Large intestine (tissue), 3 donors: ENCODE measurements around the gene KHDRBS2. TPM values are rescaled to one million over a fixed set of nuclear protein-coding genes. Genes with fewer than 3 reads are reported as not detected.

ENCODE experiments used
- DNase-seq, 2 donors: peaks; one replicate each; pipeline versions ENCODE4 v3.0.0 to v3.0.0-alpha.2; 2013
- H3K27ac ChIP-seq: one replicate; pipeline ENCODE4 v1.5.1; 2013; ENCODE audit warnings: low read length
- H3K27me3 ChIP-seq: 2 replicates; pipeline ENCODE4 v1.6.1; 2013; ENCODE audit warnings: low read length; ENCODE audit not compliant: control insufficient read depth, insufficient read depth
- H3K36me3 ChIP-seq: 2 replicates; pipeline ENCODE4 v1.6.1; 2013; ENCODE audit warnings: low read length; ENCODE audit not compliant: control insufficient read depth, insufficient read depth
- H3K4me1 ChIP-seq: one replicate; pipeline ENCODE4 v1.6.1; 2013; ENCODE audit warnings: low read length; ENCODE audit not compliant: control insufficient read depth, insufficient read depth
- H3K4me3 ChIP-seq: one replicate; pipeline ENCODE4 v1.5.1; 2013; ENCODE audit warnings: low read length
- H3K9me3 ChIP-seq: one replicate; pipeline ENCODE4 v1.6.1; 2013; ENCODE audit warnings: mild to moderate bottlenecking, low read depth, low read length, moderate library complexity; ENCODE audit not compliant: control insufficient read depth
- WGBS: methylation state at CpG from one replicate; pipeline ENCODE4 v1.1.5; 2013; ENCODE audit warnings: low lambda C conversion rate; ENCODE audit not compliant: insufficient coverage; 5-methylcytosine and 5-hydroxymethylcytosine counted together
- polyA plus RNA-seq: library from polyadenylated mRNA; unstranded; fragments of 120-200 nt; gene quantifications from one replicate; pipeline ENCODE4 v1.2.1, GENCODE V29; 2013

Gene KHDRBS2
- polyA plus RNA-seq, 1 donor: 7.0 TPM

DNA sequence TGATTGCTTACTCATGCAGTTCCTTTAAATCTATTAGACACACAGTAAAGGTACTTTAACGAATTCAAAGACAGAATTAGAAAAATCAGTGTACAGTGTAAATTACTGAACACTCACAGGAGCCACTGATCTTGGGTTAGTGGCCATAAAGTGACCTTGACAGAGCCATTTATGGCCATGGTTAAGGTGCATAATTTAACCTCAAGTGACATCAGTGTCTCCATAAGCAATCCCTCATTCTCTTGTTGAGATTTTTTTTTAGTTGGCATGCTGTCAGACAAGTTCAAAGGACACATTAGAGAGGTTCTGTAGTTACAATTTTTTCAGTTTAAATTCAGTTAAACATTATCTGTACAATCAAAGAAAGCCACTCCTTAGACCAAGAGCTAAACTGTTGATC is 334.4 kb downstream of the KHDRBS2 start:
- WGBS: no CpG with 5 or more reads among the region's 1 CpG
- peaks cover 13% of the 10 kb centered on the region for H3K4me1 ChIP-seq
- H3K9me3 ChIP-seq: no peaks in the 10 kb centered on the region
- peak; percentile 63 to 81 for DNase-seq
- H3K27me3 ChIP-seq: no peaks in the 10 kb centered on the region
- peak overlapping the region; percentile 45 for H3K27ac ChIP-seq
- no peaks in the 10 kb centered on the region for H3K36me3 ChIP-seq
- H3K4me3 ChIP-seq: no peak overlapping the region

DNA sequence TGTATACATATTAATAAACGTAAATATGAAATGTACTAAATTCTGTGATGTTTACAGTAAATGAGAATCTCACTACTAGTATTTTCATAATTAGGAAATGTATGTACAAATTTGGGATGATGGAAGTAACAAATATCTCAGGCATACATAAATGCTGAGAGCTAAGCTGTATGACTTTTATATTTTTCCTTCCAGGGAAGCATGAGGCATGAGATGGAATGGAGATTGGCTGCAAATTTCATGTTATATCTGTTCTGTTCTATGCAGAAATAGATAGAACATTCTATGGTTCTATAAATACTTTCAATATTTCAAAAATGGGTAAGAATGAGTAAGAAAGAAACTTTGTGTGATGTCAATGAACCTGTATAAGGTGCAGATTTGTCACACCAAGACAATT is 335.2 kb downstream of the KHDRBS2 start:
- H3K27me3 ChIP-seq: no peaks in the 10 kb centered on the region
- no peaks in the 10 kb centered on the region for H3K36me3 ChIP-seq
- no CpG with 5 or more reads among the region's 1 CpG for WGBS
- H3K4me3 ChIP-seq: no peak overlapping the region
- H3K9me3 ChIP-seq: no peaks in the 10 kb centered on the region
- H3K4me1 ChIP-seq: peaks cover 13% of the 10 kb centered on the region
- H3K27ac ChIP-seq: peak overlapping the region; percentile 45
- no peak for DNase-seq

DNA sequence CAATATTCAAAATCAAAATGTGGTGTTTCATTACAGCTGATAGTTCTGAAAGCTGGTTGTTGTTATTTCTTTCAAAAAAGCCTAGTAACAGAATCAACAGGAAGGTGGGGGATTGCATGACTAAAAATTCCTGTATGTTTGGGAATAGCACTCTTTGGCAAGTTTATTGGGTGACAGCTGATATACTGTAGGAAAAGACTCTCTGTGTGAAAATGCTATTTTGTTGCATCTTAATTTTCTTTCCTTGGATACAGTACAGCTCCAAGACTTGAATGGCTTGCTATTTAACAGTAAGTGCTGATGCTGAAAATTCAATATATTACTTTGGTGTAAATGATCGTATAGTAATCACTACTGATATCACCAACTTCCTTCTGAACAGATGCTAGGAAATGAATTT is 336.1 kb downstream of the KHDRBS2 start:
- no peaks in the 10 kb centered on the region for H3K27me3 ChIP-seq
- H3K4me1 ChIP-seq: peaks cover 13% of the 10 kb centered on the region
- 33% methylated on average over 1 of the region's 1 CpG for WGBS
- DNase-seq: peak in 1 of 2 donors; percentile 6
- peak overlapping the region; percentile 45 for H3K27ac ChIP-seq
- no peaks in the 10 kb centered on the region for H3K9me3 ChIP-seq
- H3K4me3 ChIP-seq: no peak overlapping the region
- no peaks in the 10 kb centered on the region for H3K36me3 ChIP-seq

DNA sequence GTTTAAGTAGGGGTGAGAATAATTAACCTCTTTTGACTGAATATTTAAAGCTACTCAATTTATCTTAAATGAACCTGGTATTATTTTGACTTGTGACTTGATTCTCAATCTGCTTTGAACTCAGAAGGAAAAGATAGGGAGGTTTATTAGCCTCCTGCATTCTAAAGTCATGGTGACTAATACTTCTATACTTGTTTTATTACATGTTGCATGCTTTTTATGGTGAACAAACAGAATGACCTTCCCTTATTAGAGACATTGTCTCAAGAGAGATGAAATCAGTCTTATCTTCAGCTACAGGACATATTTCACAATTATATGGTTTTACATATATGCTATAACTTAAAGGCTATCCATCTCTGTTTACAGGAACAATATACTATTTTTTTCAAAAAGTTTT is 336.9 kb downstream of the KHDRBS2 start:
- H3K4me1 ChIP-seq: peaks cover 13% of the 10 kb centered on the region
- H3K4me3 ChIP-seq: no peak overlapping the region
- peak overlapping the region; percentile 62 for H3K27ac ChIP-seq
- no peaks in the 10 kb centered on the region for H3K27me3 ChIP-seq
- no peaks in the 10 kb centered on the region for H3K36me3 ChIP-seq
- DNase-seq: peak; percentile 64 to 78
- H3K9me3 ChIP-seq: no peaks in the 10 kb centered on the region

DNA sequence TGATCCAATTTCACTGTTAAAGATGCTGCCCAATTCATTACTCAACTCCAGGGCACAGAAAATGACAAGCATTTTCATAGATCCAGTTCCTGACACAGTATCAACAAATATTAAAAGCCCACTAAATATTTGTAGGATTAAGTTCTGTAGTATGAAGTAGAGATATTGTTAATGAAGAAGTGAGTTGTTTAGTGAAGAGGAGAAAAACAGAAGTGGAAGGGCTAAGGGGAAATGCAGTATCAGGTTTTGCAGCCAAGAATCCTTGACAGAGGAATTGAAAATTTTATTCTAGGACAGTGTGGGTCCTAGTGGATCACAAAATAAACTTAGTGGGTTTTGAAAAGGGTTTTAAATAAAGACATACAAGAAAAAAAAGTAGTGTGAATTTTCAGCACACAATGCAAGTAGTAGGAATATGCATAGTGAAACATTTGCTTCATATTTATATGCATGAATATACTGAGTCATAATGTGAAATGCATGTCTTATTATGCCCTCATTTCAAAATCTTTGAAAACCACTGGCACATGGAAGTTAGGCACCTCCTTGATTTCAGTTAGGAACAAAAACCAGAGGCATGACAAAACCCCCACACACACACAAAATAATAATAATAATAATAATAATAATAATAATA is 338.6 kb downstream of the KHDRBS2 start:
- Histone ChIP-seq H3K4me1 (peaks cover 9% of the 10 kb centered on the region), H3K27me3 (no peaks in the 10 kb centered on the region), H3K36me3 (no peaks in the 10 kb centered on the region), H3K27ac (no peak overlapping the region), H3K9me3 (peaks cover 4% of the 10 kb centered on the region), H3K4me3 (no peak overlapping the region)
- no peak for DNase-seq

DNA sequence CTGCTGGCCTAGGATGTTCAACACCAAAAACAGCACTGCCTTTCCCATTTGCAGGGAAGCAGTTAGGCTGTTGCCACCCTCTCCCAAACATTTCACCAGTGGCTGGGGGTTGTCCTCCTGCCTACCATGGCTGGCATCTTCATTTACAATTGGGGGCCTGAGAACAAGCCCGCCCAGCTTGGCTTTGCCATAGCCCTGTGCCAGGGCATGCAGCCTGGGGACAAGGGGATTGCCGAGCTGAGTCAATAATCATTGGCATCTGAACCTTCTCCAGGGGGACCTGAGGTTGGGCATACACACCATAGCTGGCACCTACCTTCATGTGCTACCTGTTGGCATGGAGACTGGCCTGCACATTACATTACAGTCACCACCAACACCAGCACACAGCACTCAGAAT is 345.1 kb downstream of the KHDRBS2 start:
- no peak overlapping the region for H3K27ac ChIP-seq

DNA sequence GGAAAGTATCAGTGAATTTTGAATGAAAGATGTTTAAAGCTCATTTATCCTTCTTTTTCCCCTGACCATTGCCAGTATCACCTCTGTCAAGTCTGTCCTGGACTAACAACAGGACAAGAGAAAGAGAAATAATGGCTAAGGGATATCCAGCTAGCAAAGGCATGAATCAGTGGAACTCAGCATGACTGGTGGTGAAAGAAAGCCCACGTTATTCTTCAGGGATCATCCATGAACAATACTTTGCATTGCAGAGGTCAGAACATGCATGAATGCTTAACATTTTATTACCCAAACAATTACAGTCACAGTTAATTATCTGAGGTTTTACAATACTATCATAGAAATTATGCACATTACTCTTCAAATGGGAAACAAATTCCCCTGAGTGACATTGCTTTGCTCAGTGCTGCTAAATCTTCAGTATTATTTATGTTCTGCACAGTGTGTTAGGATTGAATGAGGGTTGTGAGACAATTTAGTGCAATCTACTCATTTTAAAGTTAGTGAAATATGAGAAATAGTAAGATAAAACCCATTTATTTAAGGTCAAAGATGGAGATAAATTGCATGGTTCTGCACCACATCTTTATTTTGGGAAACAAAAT is 350.7 kb downstream of the KHDRBS2 start:
- H3K9me3 ChIP-seq: no peaks in the 10 kb centered on the region

More for the DNA sequence above, 345.1 kb downstream of the KHDRBS2 start:
- Histone ChIP-seq H3K27me3 (no peaks in the 10 kb centered on the region), H3K36me3 (no peaks in the 10 kb centered on the region), H3K4me3 (no peak overlapping the region), H3K9me3 (peaks cover 4% of the 10 kb centered on the region), H3K4me1 (no peaks in the 10 kb centered on the region)
- no CpG with 5 or more reads among the region's 2 CpGs for WGBS
- DNase-seq: no peak

DNA sequence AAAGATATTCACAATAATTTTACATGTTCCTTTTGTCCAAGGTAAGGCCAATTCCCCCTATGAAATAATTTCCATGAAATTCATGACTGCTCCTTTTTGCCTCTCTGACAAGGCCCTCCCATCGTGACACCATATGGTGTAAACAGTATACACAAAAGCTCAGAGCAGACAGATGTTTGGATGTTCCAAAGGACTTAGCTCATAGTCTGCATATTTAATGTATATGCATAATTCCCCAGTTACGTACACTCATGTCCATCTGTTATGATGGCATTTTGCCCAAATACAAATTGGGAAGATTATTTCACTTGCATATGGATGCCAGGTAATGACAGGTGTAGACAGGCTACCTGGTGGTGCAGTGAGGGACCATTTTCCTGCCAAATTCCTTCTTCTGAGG is 376.5 kb downstream of the KHDRBS2 start:
- Histone ChIP-seq H3K36me3 (no peaks in the 10 kb centered on the region), H3K27ac (no peak overlapping the region), H3K4me3 (no peak overlapping the region), H3K27me3 (no peaks in the 10 kb centered on the region), H3K4me1 (no peaks in the 10 kb centered on the region), H3K9me3 (peaks cover 2% of the 10 kb centered on the region)
- DNase-seq: no peak
- no CpG with 5 or more reads among the region's 2 CpGs for whole genome bisulfite sequencing

More for the DNA sequence above, 350.7 kb downstream of the KHDRBS2 start:
- no peaks in the 10 kb centered on the region for H3K36me3 ChIP-seq
- DNase-seq: no peak
- H3K4me1 ChIP-seq: no peaks in the 10 kb centered on the region
- H3K27me3 ChIP-seq: no peaks in the 10 kb centered on the region
- no CpG with 5 or more reads among the region's 1 CpG for WGBS
- no peak overlapping the region for H3K4me3 ChIP-seq
- no peak overlapping the region for H3K27ac ChIP-seq

DNA sequence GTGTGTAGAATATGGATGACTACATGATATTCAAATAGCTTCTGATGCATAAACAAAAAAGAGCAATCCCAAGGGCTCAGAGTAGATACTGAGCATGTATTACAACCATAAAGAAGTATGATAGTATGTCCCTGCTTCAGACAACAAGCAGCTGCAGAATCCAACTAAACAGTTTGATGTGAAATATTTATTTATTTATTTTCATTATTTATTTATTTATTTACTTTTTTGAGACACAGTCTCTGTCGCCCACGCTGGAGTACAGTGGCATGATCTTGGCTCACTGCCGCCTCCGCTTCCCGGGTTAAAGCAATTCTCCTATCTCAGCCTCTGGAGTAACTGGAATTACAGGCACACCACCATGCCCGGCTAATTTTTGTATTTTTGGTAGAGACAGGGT is 384.3 kb downstream of the KHDRBS2 start:
- Histone ChIP-seq H3K36me3 (peaks cover 2% of the 10 kb centered on the region), H3K27ac (no peak overlapping the region), H3K4me3 (no peak overlapping the region), H3K4me1 (no peaks in the 10 kb centered on the region), H3K27me3 (no peaks in the 10 kb centered on the region), H3K9me3 (no peaks in the 10 kb centered on the region)
- 100% methylated on average over 2 of the region's 6 CpGs for whole genome bisulfite sequencing
- DNase-seq: no peak

DNA sequence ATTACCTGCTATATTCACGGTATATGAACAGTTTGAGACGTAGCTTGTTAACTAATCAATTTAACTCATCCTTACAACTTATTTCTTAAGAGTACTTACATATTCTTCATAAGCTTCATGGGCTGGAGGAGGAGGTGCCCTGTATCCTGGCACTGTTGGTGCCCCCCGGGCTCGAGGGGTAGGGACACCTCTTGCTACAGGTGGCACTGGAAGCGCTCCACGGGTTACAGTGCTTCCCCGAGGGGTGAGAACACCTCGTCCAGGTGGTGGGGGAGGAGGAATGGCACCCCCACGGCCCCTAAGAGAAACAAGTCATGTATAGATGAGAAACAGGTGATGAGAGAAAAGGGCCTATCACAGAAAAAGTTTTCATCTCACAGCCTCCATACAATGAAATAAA is 391.5 kb downstream of the KHDRBS2 start:
- 100% methylated on average over 1 of the region's 9 CpGs for WGBS
- Histone ChIP-seq H3K4me3 (no peak overlapping the region), H3K27me3 (no peaks in the 10 kb centered on the region), H3K36me3 (no peaks in the 10 kb centered on the region), H3K4me1 (no peaks in the 10 kb centered on the region), H3K27ac (no peak overlapping the region), H3K9me3 (no peaks in the 10 kb centered on the region)
- DNase-seq: no peak

DNA sequence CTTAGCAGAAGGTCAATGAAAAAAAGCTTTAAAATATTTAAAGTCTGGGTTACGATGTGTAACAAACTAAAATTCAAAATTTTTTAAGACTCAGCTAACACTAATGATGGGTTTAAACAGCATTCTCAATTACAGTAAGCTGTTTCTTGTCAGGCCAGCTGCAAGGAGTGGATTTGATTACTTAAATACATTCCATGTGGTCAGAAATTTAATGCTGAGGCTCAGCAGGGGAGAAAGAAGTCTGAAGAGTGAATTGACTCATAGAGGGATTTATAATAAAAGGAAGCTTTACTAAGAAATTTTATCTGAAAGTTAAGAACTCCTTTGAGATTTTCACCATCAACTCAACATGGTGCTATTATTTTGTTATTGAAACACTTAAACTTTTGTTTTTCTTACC is 398.6 kb downstream of the KHDRBS2 start:
- no peaks in the 10 kb centered on the region for H3K9me3 ChIP-seq
- WGBS: 100% methylated on average over 1 of the region's 1 CpG
- no peak for DNase-seq
- H3K36me3 ChIP-seq: no peaks in the 10 kb centered on the region
- H3K27ac ChIP-seq: no peak overlapping the region
- H3K4me3 ChIP-seq: no peak overlapping the region
- no peaks in the 10 kb centered on the region for H3K27me3 ChIP-seq
- H3K4me1 ChIP-seq: no peaks in the 10 kb centered on the region
